GM12891 (cell line): ENCODE data around the gene IGF2.

Experiments
- DNase-seq: peaks from one replicate; pipeline ENCODE4 v3.0.0; 2011; ENCODE audit warnings: low spot score; ENCODE audit not compliant: insufficient read length
- FAIRE-seq: peaks from 2 replicates; lab custom pipeline; 2011; peaks lifted over from hg19 to GRCh38; lab: Jason Lieb, UNC
- PAX5 ChIP-seq: IDR thresholded peaks from 2 replicates; pipeline ENCODE4 v1.6.1; 2011; ENCODE audit warnings: low read length, moderate library complexity, mild to moderate bottlenecking; ENCODE audit not compliant: insufficient read depth, severe bottlenecking
- POLR2A ChIP-seq: IDR thresholded peaks from 2 replicates; pipeline ENCODE4 v1.6.1; 2011; ENCODE audit warnings: low read depth, low read length, control low read depth
- POLR2AphosphoS5 ChIP-seq: IDR thresholded peaks from 2 replicates; pipeline ENCODE4 v1.6.1; 2011; ENCODE audit warnings: low read depth, low read length, control low read depth
- POU2F2 ChIP-seq: IDR thresholded peaks from 2 replicates; pipeline ENCODE4 v1.6.1; 2011; ENCODE audit warnings: low read depth, mild to moderate bottlenecking, control low read depth, low read length, moderate library complexity
- SPI1 ChIP-seq: IDR thresholded peaks from 2 replicates; pipeline ENCODE4 v1.6.1; 2011; ENCODE audit warnings: low read depth, low read length, control low read depth
- TAF1 ChIP-seq: IDR thresholded peaks from 2 replicates; pipeline ENCODE4 v1.6.1; 2011; ENCODE audit warnings: low read depth, low read length, control low read depth

Gene IGF2

GRCh38 chr11:2132246-2132645 lies 6.9 kb downstream of the IGF2 start:
- no peak for TF ChIP-seq POLR2A
- no peak for TF ChIP-seq POLR2AphosphoS5
- no peak for TF ChIP-seq PAX5
- TF ChIP-seq TAF1: no peak
- TF ChIP-seq SPI1: no peak
- no peak for FAIRE-seq
- no peak for DNase-seq

GRCh38 chr11:2131371-2132236 lies 7.6 kb downstream of the IGF2 start:
- FAIRE-seq: peak; percentile 69
- TF ChIP-seq SPI1 (no peak), POU2F2 (no peak), PAX5 (no peak), TAF1 (no peak), POLR2A (no peak), POLR2AphosphoS5 (no peak)

DNA sequence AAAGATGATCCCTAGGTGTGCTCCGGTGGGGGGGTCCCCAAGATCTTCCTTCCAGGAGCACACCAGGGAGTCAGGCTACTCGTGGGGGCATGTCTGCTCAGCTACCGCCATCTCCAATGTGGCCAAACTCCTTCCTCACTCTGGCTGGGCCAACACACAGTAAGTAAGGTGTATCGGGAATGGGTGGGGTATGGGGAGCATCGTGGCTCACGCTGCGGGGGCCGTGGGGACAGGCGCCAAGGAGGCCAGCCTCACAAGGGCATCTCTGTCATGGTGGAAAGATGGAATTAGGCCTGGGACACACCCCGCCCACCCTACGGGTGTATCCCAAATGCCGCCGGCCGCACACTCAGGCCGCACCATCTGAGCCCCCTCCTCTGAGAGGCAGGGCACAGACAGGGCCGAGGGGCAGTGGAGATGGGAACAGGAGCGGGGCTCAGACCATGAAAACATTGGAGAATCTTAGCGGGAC lies 8.3 kb downstream of the IGF2 start:
- TF ChIP-seq TAF1: no peak
- no peak for TF ChIP-seq POU2F2
- TF ChIP-seq POLR2A: no peak
- no peak for TF ChIP-seq POLR2AphosphoS5
- TF ChIP-seq PAX5: no peak
- TF ChIP-seq SPI1: no peak
- FAIRE-seq: no peak
- DNase-seq: no peak

More at GRCh38 chr11:2131371-2132236, 7.6 kb downstream of the IGF2 start:
- DNase-seq: no peak

GRCh38 chr11:2129699-2130366 lies 9.4 kb downstream of the IGF2 start:
- DNase-seq (no peak), FAIRE-seq (no peak)
- TF ChIP-seq TAF1: no peak
- no peak for TF ChIP-seq PAX5
- no peak for TF ChIP-seq POU2F2
- no peak for TF ChIP-seq POLR2A
- TF ChIP-seq POLR2AphosphoS5: no peak
- no peak for TF ChIP-seq SPI1

DNA sequence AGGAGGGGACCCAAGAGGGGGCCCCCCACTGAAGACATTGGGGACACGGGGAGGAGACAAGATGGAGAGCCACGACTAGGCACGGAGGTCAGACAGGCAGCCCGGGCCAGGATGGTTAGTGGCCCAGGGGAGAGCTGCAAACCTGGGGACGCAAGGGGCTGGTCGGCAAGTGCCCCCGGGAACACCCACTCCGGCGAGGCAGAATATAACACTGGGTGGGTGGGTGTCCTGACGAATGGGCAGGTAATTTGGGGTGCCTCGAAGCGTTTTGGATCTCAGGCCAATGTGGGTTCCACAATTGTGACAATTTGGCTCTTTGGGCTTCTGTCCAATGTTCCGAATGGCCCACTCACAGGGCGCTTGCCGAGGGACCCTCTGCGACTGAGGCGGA lies 9.9 kb downstream of the IGF2 start:
- no peak for DNase-seq
- no peak for FAIRE-seq
- TF ChIP-seq PAX5 (no peak), POLR2AphosphoS5 (no peak), TAF1 (no peak), POLR2A (no peak), POU2F2 (no peak), SPI1 (no peak)

GRCh38 chr11:2128511-2129307 lies 10.5 kb downstream of the IGF2 start:
- no peak for FAIRE-seq
- no peak for DNase-seq
- TF ChIP-seq SPI1 (no peak), TAF1 (no peak), POLR2AphosphoS5 (no peak), PAX5 (no peak), POLR2A (no peak), POU2F2 (no peak)

DNA sequence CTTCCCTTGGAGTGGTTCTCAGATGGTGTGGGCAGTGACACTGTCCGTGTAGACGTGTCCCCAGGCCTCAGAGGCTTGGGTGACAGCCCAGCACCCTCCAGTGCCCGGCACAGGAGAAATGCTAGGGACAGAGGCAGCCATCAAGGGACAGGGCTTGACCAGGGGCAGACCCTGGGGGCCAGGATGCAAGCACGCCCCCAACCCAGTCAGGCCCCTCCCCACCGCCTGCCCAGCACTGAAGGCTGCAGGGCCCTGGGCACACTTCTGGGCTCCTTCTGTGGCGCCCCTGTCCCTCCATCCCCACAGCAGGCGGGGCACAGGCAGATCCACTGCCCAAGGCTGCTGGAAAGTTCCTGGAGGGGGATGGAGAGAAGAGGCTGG lies 11.1 kb downstream of the IGF2 start:
- TF ChIP-seq PAX5: no peak
- TF ChIP-seq POU2F2: no peak
- no peak for TF ChIP-seq POLR2AphosphoS5
- TF ChIP-seq TAF1: no peak
- no peak for TF ChIP-seq SPI1
- no peak for TF ChIP-seq POLR2A
- no peak for FAIRE-seq
- DNase-seq: no peak

DNA sequence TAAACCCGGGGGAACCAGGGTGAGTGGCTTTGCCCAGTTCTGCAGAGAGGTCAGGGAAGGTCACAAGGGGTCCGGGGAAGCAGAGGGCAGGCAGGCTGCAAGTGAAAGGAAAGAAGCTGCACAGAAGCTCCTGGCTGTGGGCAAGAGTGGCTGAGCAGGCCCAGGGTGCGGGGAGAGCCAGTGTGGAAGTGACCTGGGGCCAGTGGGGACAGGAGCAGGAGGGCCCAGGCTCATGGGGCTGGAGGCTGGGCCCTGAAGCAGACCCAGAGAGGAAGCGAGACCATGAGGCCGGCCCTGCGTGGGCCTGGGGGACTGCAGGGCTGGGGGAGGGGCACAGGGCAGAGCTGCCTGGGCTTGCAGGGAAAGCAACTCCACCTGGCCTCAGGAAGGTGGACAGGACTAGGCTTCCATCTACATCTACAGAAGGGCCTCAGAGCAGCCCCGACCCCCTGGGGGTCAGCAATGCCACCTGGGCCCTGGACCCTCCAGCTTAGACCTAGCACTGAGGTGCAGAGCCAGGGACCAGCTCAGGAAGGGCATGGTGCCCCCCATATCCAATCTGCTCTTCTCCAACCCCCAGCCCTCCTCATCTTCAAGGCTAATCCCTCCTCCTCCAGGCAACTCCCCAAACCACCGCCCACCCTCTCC lies 11.6 kb downstream of the IGF2 start:
- TF ChIP-seq PAX5: no peak
- no peak for TF ChIP-seq SPI1
- TF ChIP-seq TAF1: no peak
- TF ChIP-seq POLR2A: no peak
- TF ChIP-seq POU2F2: no peak
- TF ChIP-seq POLR2AphosphoS5: no peak
- DNase-seq (no peak), FAIRE-seq (no peak)
